Adipocyte (in vitro differentiated cells): ENCODE data around the gene TTLL3.
"Not testable (repeated sequence)": the region's sequence is repeated elsewhere in the genome, so short reads cannot be mapped to it uniquely, and the experiment has no call there.

Source experiments
- DNase-seq: peaks from one replicate; pipeline ENCODE4 v3.0.0-alpha.2; 2015; ENCODE audit warnings: low read depth
- H3K27me3 ChIP-seq: replicated peaks from 2 replicates; pipeline ENCODE4 v1.7.0; 2013; ENCODE audit warnings: mild to moderate bottlenecking, low read length, moderate library complexity; ENCODE audit not compliant: control insufficient read depth, insufficient read depth
- H3K36me3 ChIP-seq: 2 replicates; pipeline ENCODE4 v1.7.0; 2013; ENCODE audit warnings: low read length, mild to moderate bottlenecking, moderate library complexity; ENCODE audit not compliant: control insufficient read depth, insufficient read depth, severe bottlenecking
- H3K4me1 ChIP-seq: 2 replicates; pipeline ENCODE4 v1.7.0; 2013; ENCODE audit warnings: mild to moderate bottlenecking, low read length, moderate library complexity; ENCODE audit not compliant: control insufficient read depth, insufficient read depth
- H3K4me3 ChIP-seq: 2 replicates; pipeline ENCODE4 v1.7.0; 2013; ENCODE audit warnings: mild to moderate bottlenecking, low read length, moderate library complexity
- H3K9ac ChIP-seq: 2 replicates; pipeline ENCODE4 v1.7.0; 2013; ENCODE audit warnings: mild to moderate bottlenecking, low read length, moderate library complexity
- H3K9me3 ChIP-seq: 2 replicates; pipeline ENCODE4 v1.7.0; 2013; ENCODE audit warnings: mild to moderate bottlenecking, low read length, moderate library complexity; ENCODE audit not compliant: control insufficient read depth

Gene TTLL3

GRCh38 chr3:9863058-9863772 lies 53.2 kb downstream of the TTLL3 start:
- H3K27me3 ChIP-seq: no peaks in the 10 kb centered on the region
- H3K4me1 ChIP-seq: peaks cover 63% of the 10 kb centered on the region
- peaks cover 26% of the 10 kb centered on the region for H3K36me3 ChIP-seq
- H3K9me3 ChIP-seq: no peaks in the 10 kb centered on the region
- no peak for DNase-seq
- no peak overlapping the region for H3K4me3 ChIP-seq
- peak overlapping the region; percentile 86 for H3K9ac ChIP-seq

DNA sequence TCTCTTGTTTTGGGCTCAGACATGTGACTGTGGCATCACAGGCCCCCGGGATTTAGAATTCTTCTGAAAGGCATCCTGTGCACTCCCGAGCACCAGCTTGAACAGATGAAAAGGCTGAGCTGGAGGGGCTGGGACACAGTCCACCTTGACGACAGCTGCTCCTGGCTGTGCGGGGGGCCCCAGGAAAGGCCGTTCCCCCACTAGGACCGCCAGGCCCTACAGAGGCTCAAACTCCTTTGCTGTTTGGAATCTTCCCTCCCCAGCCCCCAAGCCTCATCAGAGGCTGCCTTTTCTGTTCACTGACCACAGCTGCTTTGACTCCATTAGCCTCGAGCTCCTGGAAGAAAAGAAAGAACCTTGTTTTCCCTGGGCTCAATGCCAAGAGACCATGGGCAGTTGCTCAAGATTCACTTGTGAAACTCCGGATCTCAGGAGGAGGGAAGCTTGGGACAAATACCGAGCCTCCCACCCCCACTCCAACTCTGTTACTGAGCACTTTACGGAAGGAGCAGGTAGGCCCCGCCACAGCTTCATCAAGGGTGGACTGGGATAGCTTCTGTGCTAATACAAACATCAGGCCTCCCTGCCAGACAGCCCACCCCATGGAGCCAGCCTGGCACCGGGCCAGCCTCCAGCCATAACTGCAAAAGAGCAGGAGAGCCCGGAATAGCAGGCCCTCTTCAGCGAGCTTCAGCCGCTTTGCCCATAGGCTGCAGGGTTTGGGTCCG lies 54.3 kb downstream of the TTLL3 start:
- H3K9ac ChIP-seq: peak overlapping the region; percentile 86
- H3K4me1 ChIP-seq: peaks cover 59% of the 10 kb centered on the region
- H3K27me3 ChIP-seq: no peaks in the 10 kb centered on the region
- peaks cover 37% of the 10 kb centered on the region for H3K36me3 ChIP-seq
- H3K9me3 ChIP-seq: no peaks in the 10 kb centered on the region
- peak; percentile 91 for DNase-seq
- H3K4me3 ChIP-seq: peak overlapping the region; percentile 48

DNA sequence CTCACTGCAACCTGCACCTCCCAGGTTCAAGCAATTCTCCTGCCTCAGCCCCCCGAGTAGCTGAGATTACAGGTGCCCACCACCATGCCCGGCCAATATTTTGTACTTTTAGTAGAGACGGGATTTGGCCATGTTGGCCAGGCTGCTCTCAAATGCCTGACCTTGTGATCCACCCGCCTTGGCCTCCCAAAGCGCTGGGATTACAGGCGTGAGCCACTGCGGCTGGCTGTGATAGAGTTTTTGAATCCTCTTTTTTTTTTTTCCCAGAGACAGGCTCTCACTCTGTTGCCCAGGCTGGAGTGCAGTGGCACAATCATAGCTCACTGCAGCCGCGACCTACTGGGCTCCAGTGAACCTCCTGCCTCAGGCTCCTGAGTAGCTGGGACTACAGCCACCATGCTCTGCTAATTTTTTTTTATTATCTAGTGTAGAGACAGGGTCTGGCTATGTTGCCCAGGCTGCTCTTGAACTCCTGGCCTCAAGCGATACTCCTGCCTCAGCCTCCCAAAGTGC lies 55.1 kb downstream of the TTLL3 start:
- not testable (repeated sequence) for H3K9me3 ChIP-seq, H3K4me3 ChIP-seq, H3K27me3 ChIP-seq, DNase-seq
- peak overlapping the region; percentile 86 for H3K9ac ChIP-seq
- H3K36me3 ChIP-seq: peaks cover 45% of the 10 kb centered on the region
- H3K4me1 ChIP-seq: peaks cover 64% of the 10 kb centered on the region

GRCh38 chr3:9866639-9867038 lies 56.6 kb downstream of the TTLL3 start:
- Histone ChIP-seq H3K9ac (peak overlapping the region; percentile 86), H3K9me3 (no peaks in the 10 kb centered on the region), H3K4me1 (peaks cover 69% of the 10 kb centered on the region), H3K4me3 (peak overlapping the region; percentile 16), H3K27me3 (no peaks in the 10 kb centered on the region), H3K36me3 (peaks cover 60% of the 10 kb centered on the region)
- no peak for DNase-seq

DNA sequence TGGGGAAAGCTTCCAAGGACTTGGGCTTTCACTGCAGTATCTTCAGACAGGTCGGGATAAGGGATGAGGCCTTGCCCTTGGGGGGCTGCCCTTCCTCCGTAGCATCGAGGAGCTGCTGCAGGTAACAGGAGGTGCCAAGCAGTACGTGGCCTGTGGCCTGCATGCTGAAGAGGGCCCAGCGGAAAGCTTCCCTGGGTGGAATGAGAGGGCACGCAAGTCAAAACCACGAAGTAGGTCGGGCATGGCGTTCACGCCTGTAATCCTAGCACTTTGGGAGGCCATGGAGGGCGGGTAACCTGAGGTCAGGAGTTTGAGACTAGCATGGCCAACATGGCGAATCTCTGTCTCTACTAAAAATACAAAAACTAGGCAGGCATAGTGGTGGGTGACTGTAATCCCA lies 57.0 kb downstream of the TTLL3 start:
- no peaks in the 10 kb centered on the region for H3K27me3 ChIP-seq
- H3K4me1 ChIP-seq: peaks cover 69% of the 10 kb centered on the region
- DNase-seq: no peak
- H3K4me3 ChIP-seq: peak overlapping the region; percentile 16
- H3K9me3 ChIP-seq: no peaks in the 10 kb centered on the region
- H3K9ac ChIP-seq: peak overlapping the region; percentile 86
- H3K36me3 ChIP-seq: peaks cover 65% of the 10 kb centered on the region

GRCh38 chr3:9869955-9870354 lies 59.9 kb downstream of the TTLL3 start:
- no peaks in the 10 kb centered on the region for H3K9me3 ChIP-seq
- DNase-seq: no peak
- H3K4me1 ChIP-seq: peaks cover 66% of the 10 kb centered on the region
- peaks cover 91% of the 10 kb centered on the region for H3K36me3 ChIP-seq
- no peaks in the 10 kb centered on the region for H3K27me3 ChIP-seq
- H3K9ac ChIP-seq: peak overlapping the region; percentile 5
- H3K4me3 ChIP-seq: no peak overlapping the region

DNA sequence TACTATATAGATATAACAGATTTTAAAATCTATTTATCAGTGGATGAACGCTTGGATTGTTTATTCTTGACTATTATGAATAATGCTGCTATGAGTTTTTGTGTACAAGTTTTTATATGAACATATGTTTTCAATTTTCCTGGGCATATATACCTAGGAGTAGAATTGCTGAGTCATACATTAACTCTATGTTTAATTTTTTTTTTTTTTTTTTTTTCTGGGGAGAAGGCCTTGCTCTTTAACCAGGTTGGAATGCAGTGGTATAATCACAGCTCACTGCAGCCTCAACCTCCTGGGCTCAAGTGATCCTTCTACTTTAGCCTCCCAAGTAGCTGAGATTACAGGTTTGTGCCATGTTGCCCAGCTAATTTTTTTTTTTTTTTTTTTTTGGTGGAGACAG lies 60.9 kb downstream of the TTLL3 start:
- Histone ChIP-seq H3K9ac (peak overlapping the region; percentile 44), H3K36me3 (peaks cover 96% of the 10 kb centered on the region), H3K4me1 (peaks cover 66% of the 10 kb centered on the region), H3K4me3 (no peak overlapping the region), H3K9me3 (no peaks in the 10 kb centered on the region), H3K27me3 (no peaks in the 10 kb centered on the region)
- DNase-seq: peak; percentile 82

- H3K9ac ChIP-seq: peak overlapping the region; percentile 51
- not testable (repeated sequence) for H3K4me3 ChIP-seq, H3K9me3 ChIP-seq, DNase-seq, H3K27me3 ChIP-seq
- peaks cover 64% of the 10 kb centered on the region for H3K4me1 ChIP-seq
- H3K36me3 ChIP-seq: peaks cover 95% of the 10 kb centered on the region
Observed at GRCh38 chr3:9872067-9872466, 62.0 kb downstream of the TTLL3 start.

DNA sequence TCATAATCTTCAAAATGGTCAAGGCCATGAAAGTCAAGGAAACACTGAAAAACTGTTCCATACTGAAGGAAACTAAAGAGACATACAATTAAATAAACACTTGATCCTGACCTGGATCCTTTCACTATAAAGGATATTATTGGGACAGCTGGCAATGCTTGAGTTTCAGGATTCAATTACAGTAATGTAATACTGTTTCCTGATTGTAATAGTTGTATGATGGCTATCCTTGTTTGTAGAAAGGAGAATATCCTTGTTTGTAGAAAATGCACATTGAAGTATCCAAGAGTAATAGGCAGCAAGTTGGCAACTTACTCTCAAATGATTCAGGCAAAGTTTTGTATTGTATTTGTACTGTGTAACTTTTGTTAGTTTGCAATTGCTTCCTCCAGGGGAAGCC lies 65.4 kb downstream of the TTLL3 start:
- Histone ChIP-seq H3K4me3 (peak overlapping the region; percentile 53), H3K27me3 (no peaks in the 10 kb centered on the region), H3K4me1 (peaks cover 85% of the 10 kb centered on the region), H3K9me3 (no peaks in the 10 kb centered on the region), H3K9ac (peak overlapping the region; percentile 76), H3K36me3 (peaks cover 72% of the 10 kb centered on the region)
- DNase-seq: peak; percentile 18

DNA sequence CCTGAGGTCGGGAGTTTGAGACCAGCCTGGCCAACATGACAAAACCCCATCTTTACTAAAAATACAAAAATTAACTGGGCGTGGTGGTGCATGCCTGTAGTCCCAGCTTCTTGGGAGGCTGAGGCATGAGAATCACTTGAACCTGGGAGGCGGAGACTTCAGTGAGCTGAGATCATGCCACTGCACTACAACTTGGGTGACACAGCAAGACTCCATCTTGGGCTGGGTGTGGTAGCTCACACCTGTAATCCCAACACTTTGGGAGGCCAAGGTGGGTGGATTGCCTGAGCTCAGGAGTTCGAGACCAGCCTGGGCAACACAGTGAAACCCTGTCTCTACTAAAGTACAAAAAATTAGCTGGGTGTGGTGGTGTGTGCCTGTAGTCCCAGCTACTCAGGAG lies 66.2 kb downstream of the TTLL3 start:
- Histone ChIP-seq H3K4me3 (peak overlapping the region; percentile 53), H3K36me3 (peaks cover 64% of the 10 kb centered on the region), H3K9ac (peak overlapping the region; percentile 76), H3K4me1 (peaks cover 80% of the 10 kb centered on the region)
- not testable (repeated sequence) for H3K27me3 ChIP-seq, DNase-seq, H3K9me3 ChIP-seq

GRCh38 chr3:9876991-9877390 lies 66.9 kb downstream of the TTLL3 start:
- peak overlapping the region; percentile 79 for H3K4me3 ChIP-seq
- no peak for DNase-seq
- H3K9ac ChIP-seq: peak overlapping the region; percentile 90
- H3K27me3 ChIP-seq: no peaks in the 10 kb centered on the region
- peaks cover 73% of the 10 kb centered on the region for H3K4me1 ChIP-seq
- H3K9me3 ChIP-seq: no peaks in the 10 kb centered on the region
- H3K36me3 ChIP-seq: peaks cover 57% of the 10 kb centered on the region
